HepG2 (cell line): ENCODE results near the gene PRRC2A. TPM values are rescaled to one million over a fixed set of nuclear protein-coding genes. Genes with fewer than 3 reads are reported as not detected.

Experiments
- AGO2 ChIP-seq: fragments of 200-400 bp; formaldehyde crosslinking; optimal IDR thresholded peaks from 2 replicates; pipeline ENCODE3; 2017; ENCODE audit warnings: mild to moderate bottlenecking, low read depth, low read length, moderate library complexity
- ARID2 ChIP-seq: sonication (generic); formaldehyde crosslinking; IDR thresholded peaks from 2 replicates; pipeline ENCODE4 v1.8.1; 2022; ENCODE audit warnings: mild to moderate bottlenecking, missing genetic modification reagents, borderline replicate concordance
- CEBPZ ChIP-seq: IDR thresholded peaks from 2 replicates; pipeline ENCODE4 v1.6.1; 2012; ENCODE audit warnings: low read length, improper control_type of control experiment
- FLYWCH1 ChIP-seq: sonication (generic); formaldehyde crosslinking; IDR thresholded peaks from 2 replicates; pipeline ENCODE4 v1.8.1; 2023; ENCODE audit warnings: mild to moderate bottlenecking, missing genetic modification reagents
- FOXO4 ChIP-seq: sonication (generic); formaldehyde crosslinking; conservative IDR thresholded peaks from 2 replicates; pipeline ENCODE4 v1.8.1; 2023; ENCODE audit warnings: missing genetic modification reagents
- MTF2 ChIP-seq: sonication (generic); formaldehyde crosslinking; IDR thresholded peaks from 2 replicates; pipeline ENCODE4 v1.5.0; 2020; ENCODE audit warnings: missing genetic modification reagents, borderline replicate concordance
- NAIF1 ChIP-seq: sonication (generic); formaldehyde crosslinking; IDR thresholded peaks from 2 replicates; pipeline ENCODE4 v1.5.0; 2020; ENCODE audit warnings: mild to moderate bottlenecking, missing genetic modification reagents, borderline replicate concordance
- NR2F2 ChIP-seq: IDR thresholded peaks from 2 replicates; pipeline ENCODE4 v1.6.1; 2012; ENCODE audit warnings: low read depth, inconsistent platforms, borderline replicate concordance
- ZNF337 ChIP-seq: sonication (generic); formaldehyde crosslinking; IDR thresholded peaks from 2 replicates; pipeline ENCODE4 v1.5.1; 2020; ENCODE audit warnings: missing genetic modification reagents, low read depth, mild to moderate bottlenecking, borderline replicate concordance
- ZNF44 ChIP-seq: sonication (generic); formaldehyde crosslinking; IDR thresholded peaks from 2 replicates; pipeline ENCODE4 v1.5.1; 2020; ENCODE audit warnings: mild to moderate bottlenecking, missing genetic modification reagents
- ZNF512 ChIP-seq: sonication (generic); formaldehyde crosslinking; IDR thresholded peaks from 2 replicates; pipeline ENCODE4 v1.4.0; 2020; ENCODE audit warnings: mild to moderate bottlenecking, missing genetic modification reagents
- ZNF589 ChIP-seq: sonication (generic); formaldehyde crosslinking; conservative IDR thresholded peaks from 2 replicates; pipeline ENCODE4 v1.8.0; 2022; ENCODE audit warnings: mild to moderate bottlenecking, moderate library complexity, missing genetic modification reagents
- ZNF720 ChIP-seq: sonication (generic); formaldehyde crosslinking; IDR thresholded peaks from 2 replicates; pipeline ENCODE4 v1.4.0; 2020; ENCODE audit warnings: missing genetic modification reagents
- ZNF776 ChIP-seq: sonication (generic); formaldehyde crosslinking; IDR thresholded peaks from 2 replicates; pipeline ENCODE4 v1.4.0; 2020; ENCODE audit warnings: mild to moderate bottlenecking, missing genetic modification reagents
- ZNF788 ChIP-seq: sonication (generic); formaldehyde crosslinking; IDR thresholded peaks from 2 replicates; pipeline ENCODE4 v1.5.0; 2020; ENCODE audit warnings: mild to moderate bottlenecking, missing genetic modification reagents, borderline replicate concordance
- polyA plus RNA-seq, 8 experiments: library from polyadenylated mRNA; depleted of rRNA in 3 of 8; stranded (reverse) in 7 of 8; unstranded in 1 of 8; fragments of >200 nt; fragmentation: Illumina TruSeq in 4 of 8; extraction: Trizol in 4 of 8; gene quantifications; 2 replicates each; pipeline versions ENCODE4 v1.2.1 to v1.2.3, GENCODE V29; 2011 to 2016; ENCODE audit warnings: low read depth in 4 of 8, missing spikeins in 1 of 8, mixed read lengths in 1 of 8; ENCODE audit not compliant: insufficient read depth in 1 of 8
- total RNA-seq, 5 experiments: library from RNA; depleted of rRNA; stranded (reverse); fragments of >200 nt; fragmentation: Illumina TruSeq; extraction: Trizol; gene quantifications; 2 replicates each; pipeline ENCODE4 v1.2.3, GENCODE V29; 2016; ENCODE audit warnings: low read depth in 1 of 5

PRRC2A gene
- total and polyA plus RNA-seq, 2 of the 13 experiments (the other 11 are each of a cell fraction or from before 2014, with no cell fraction given): 38.9 to 47.4 TPM

GRCh38 chr6:31655349-31656237, 35.1 kb downstream of the PRRC2A start, which contains the start of gene APOM (continued):
- no peak for TF ChIP-seq CEBPZ
- no peak for TF ChIP-seq NR2F2
- TF ChIP-seq AGO2: no peak
- TF ChIP-seq FOXO4 (CRISPR knock-in tag): no peak
- TF ChIP-seq MTF2 (CRISPR knock-in tag): no peak
- TF ChIP-seq ZNF720 (CRISPR knock-in tag): no peak
- TF ChIP-seq ARID2 (CRISPR knock-in tag): peak; percentile 99
- no peak for TF ChIP-seq ZNF512
- no peak for TF ChIP-seq FLYWCH1 (CRISPR knock-in tag)
- TF ChIP-seq ZNF589 (CRISPR knock-in tag): peak; percentile 67
- no peak for TF ChIP-seq ZNF776 (CRISPR knock-in tag)
- TF ChIP-seq ZNF44 (CRISPR knock-in tag): peak; percentile 98
- TF ChIP-seq ZNF337 (CRISPR knock-in tag): peak; percentile 90; the same call in 1 of the 2 replicates
- TF ChIP-seq ZNF788 (CRISPR knock-in tag): peak; percentile 96; the same call in 1 of the 2 replicates
- peak; percentile 90; the same call in 1 of the 2 replicates for TF ChIP-seq NAIF1 (CRISPR knock-in tag)
